GM19397 (cell line): ENCODE results near the gene DTL.
"Not testable (repeated sequence)": the region's sequence is repeated elsewhere in the genome, so short reads cannot be mapped to it uniquely, and the experiment has no call there.

Experiments
- ATAC-seq: cut with Tn5 transposase; IDR thresholded peaks from one replicate; pipeline ENCODE4 v1.9.1; 2021; ENCODE audit warnings: mild to moderate bottlenecking, moderate library complexity; ENCODE audit not compliant: unreplicated experiment

DTL gene, protein sequence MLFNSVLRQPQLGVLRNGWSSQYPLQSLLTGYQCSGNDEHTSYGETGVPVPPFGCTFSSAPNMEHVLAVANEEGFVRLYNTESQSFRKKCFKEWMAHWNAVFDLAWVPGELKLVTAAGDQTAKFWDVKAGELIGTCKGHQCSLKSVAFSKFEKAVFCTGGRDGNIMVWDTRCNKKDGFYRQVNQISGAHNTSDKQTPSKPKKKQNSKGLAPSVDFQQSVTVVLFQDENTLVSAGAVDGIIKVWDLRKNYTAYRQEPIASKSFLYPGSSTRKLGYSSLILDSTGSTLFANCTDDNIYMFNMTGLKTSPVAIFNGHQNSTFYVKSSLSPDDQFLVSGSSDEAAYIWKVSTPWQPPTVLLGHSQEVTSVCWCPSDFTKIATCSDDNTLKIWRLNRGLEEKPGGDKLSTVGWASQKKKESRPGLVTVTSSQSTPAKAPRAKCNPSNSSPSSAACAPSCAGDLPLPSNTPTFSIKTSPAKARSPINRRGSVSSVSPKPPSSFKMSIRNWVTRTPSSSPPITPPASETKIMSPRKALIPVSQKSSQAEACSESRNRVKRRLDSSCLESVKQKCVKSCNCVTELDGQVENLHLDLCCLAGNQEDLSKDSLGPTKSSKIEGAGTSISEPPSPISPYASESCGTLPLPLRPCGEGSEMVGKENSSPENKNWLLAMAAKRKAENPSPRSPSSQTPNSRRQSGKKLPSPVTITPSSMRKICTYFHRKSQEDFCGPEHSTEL

DNA sequence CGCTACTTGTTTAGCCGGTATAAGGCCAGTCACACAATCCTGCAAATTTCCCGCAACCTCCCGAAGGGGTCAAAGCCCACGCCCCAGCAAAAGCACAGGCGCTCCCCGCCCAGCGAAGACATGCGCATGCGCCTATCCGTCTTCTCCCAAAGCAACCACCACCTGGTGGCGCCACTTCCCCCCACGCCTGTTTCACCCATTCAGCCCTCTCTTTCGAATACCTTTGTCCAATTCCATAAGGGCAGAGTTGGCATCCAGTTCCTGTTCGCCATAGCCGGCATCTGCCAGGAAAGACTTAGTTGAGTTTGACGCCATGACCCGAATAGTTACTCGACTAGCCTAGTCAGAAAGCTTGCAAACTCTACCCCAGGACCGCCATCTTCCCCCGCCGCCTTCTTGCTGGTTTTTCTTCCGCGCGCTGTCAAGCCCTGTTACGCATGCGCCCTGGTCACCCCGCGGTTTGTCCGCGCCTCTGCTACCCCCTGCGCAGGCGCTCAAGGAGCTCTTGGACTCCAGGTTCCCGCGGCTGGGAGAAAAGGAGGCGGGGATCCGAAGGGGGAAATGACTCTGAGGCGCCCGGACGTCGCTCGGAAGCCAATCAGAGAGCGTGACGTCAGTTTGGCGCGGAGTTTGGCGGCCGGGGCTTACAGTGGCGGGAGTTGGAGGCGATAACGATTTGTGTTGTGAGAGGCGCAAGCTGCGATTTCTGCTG lies at the start of gene DTL, which contains the start of gene INTS7:
Gene DTL (plus strand): TSS at position 626 of the 712 bp plus-strand sequence. CDS start 143 bp downstream, outside the sequence.
Gene INTS7 (minus strand): TSS at position 435 of the 712 bp plus-strand sequence. CDS start 120 bp downstream, at position 315.
- ATAC-seq = peak; percentile 75

DNA sequence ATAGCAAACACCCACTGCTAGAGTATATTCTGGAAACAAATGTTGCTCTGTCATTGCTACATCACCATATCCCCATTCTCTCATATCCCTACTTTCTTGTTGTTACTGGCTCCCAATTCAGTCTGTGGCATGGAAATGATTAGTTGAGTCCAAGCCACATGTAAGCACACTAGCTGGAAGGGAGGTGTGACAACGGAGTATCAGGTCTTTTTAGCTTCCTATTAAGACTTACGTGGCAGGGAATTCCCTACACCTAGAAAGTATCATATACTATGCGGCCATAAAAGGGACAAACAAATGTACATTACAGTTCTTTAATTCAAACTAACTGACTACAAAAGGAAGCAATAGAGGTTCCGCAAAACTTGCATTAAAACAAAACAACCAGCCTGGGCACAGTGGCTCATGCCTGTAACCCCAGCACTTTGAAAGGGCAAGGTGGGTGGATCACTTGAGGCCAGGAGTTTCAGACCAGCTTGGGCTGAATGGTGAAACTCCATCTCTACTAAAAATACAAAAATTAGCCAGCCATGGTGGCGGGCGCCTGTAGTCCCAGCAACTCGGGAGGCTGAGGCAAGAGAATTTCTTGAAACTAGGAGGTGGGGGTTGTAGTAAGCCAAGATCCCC lies 48.8 kb upstream of the DTL start:
- ATAC-seq = no peak

DNA sequence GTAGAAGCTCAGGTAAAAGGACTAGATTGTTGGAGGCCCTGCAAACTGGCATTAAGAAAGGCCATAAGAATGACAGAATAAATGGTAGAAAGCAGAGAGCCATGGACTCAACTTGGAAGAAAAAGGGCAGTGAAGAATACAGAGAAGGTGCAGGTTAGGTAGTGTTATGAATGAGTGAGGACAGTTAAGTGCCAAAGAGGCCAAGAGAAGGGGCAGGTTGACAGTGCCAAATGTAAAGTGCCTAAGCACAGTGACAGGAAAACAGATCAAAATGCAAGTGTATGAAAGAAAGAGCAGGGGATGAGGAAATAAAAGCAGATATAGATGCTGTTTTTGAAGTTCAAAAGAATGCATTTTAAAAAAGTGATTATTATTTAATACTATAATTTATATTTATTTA lies 43.9 kb upstream of the DTL start:
- ATAC-seq = no peak

DNA sequence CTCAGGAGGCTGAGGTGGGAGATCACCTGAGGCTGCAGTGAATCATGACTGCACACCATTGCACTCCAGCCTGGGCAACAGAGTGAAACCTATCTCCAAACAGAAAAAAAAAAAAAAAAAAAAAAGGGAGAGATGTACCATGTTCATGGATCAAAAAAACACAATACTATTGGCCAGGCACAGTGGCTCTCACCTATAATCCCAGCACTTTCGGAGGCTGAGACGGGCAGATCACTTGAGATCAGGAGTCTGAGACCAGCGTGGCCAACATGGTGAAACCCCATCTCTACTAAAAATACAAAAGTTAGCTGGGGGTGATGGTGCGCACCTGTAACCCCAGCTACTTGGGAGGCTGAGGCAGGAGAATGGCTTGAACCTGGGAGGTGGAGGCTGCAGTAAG lies 38.1 kb upstream of the DTL start:
- not testable (repeated sequence) for ATAC-seq

DNA sequence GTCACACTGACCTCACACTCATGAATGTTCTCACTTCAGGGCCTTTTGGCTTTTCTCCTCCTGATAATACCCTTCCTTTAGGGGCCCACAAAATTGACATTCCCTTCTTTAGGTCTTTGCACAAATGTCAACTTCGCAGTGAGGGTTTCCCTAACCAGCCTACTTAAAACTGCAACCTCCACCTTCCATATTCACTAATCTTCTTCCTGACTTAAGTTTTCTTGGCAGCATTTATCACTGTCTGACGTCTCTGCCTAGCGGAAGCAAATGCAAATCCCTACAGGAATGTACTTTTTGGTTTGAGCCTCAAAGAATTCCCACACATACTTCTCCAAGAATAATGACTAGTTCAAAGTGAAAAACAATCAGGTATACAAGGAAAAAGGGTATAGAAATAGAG lies 33.0 kb upstream of the DTL start:
- ATAC-seq = no peak

DNA sequence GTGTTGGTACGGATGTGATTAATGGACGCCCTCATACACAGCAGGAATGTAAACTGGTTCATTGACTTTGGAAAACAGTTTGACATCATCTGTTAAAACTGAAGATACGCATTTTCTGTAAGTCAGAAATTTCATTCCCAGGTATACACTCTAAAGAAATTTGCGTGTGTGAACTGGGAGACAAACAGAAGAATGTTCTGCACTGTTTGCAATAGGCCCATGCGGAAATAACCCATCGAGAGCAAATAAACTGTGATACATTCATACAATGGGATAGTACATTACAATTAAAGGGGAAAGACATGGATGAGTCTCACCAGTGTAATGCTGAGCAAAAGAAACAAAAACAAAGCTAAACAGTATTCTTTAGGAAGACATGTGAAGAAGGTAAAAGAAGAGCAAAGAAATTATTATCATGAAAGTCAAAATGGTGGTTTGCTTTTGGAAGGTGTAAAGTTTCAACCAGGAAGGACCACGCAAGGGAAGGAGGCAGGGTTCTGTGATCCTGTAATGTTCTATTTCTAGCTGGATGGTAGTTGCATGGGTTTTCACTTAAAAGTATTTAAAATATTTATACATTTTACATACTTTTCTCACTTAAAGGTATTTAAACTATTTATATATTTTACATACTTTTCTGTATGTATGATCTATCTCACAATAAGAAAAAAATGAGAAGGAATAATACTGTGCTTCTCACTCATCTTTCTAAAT lies 30.5 kb upstream of the DTL start:
- no peak for ATAC-seq

DNA sequence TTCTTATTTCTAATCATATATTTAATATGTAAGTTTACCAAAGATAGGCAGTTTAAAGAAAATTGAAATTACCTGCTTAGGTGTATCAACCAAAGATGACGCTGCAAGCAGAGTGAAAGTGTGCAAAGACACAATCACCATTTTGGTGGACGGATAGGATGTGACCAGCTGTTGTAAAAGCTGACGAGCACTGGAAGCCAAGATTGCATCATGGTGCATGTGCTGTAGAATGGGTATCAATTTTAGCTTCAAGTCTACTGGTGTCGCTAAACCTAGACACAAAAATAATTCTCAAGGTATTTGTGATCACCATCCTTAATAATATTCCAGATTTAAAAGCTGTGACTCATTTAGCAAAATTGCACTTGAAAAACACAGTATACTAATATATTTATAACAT lies 28.4 kb upstream of the DTL start:
- no peak for ATAC-seq

DNA sequence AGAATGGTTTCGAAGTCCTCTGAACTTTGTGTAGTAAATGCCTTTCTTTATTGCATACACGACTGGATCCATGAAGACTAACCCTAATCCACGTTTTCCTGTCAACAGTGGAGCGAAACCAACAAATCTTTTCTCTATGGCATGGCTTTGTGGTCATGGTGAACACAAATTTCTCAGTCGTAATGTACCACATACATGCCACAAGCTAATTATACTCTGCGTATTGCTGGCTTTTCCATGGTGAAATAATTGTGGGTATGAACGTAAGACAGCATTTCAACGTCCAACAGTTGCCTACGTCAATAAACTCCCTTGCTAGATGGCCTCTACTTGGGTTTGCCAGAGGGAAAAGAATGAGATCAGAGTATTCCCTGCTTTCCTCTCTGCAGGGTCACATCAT lies 27.7 kb upstream of the DTL start:
- ATAC-seq = no peak

DNA sequence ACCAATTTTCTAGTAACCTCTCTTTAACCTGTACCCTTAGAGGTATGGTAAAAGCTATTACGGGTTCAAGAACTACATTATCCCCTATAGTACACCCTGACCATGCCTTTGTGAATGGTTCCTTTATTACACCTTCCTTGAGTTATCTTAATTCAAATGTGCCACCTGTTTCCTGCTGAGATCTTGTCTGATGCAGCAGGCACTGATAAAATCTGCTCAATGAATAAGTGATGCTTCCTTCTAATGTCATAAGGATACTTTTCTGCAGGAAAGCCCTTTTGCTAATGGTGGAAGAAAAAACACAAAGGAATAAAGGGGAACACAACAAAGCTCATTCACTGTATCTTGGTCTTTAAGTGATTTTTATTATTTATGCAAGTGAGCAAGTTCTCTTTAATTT lies 26.0 kb upstream of the DTL start:
- no peak for ATAC-seq

DNA sequence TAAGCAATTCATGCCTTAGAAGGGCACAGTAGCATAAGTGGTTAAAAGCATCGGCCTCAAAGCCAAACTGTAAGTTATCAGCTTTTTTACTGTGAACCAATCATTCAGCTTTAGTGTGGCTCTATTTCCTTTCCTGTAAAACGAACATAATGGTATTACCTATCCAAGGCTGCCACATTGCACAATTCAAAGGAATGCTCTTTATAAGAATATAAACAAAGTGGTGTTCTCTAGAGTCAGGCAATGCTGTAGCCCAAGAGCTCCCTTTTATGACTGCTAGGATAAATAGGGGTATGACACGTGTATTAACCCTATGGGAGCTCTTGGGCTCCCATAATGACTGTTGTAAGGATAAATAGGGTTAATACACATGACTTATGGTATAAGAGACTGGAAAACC lies 25.5 kb upstream of the DTL start:
- no peak for ATAC-seq

DNA sequence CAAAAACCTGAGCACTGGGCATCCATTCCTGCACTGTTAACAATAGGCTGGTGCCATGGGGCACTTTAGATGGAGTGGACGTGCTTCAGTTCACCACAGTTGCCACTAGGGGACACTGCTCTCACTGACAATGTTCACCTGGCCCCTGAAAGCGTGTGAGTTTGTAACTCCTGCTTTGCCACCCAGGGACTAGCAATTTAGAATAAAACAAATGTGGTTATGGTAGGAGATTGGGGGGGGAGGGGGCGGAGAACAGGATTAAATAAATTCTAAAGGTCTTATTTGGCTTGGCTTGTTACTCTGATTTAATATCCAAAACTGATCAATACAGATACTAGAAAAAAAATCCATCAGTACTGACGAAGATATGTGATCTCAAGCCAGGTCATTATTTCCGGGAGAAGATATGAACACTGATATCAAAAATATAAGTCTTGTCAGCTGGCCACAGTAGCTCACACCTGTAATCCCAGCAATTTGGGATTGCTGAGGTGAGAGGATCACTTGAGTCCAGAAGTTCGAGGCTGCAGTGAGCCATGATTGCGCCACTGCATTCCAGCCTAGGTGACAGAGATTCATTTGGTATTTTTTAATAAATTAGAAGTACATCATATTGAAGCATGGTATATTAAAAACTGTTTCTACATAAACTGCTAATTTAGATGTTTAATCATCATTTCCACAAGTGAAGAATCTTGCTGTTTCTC lies 23.4 kb upstream of the DTL start:
- ATAC-seq = peak; percentile 76

DNA sequence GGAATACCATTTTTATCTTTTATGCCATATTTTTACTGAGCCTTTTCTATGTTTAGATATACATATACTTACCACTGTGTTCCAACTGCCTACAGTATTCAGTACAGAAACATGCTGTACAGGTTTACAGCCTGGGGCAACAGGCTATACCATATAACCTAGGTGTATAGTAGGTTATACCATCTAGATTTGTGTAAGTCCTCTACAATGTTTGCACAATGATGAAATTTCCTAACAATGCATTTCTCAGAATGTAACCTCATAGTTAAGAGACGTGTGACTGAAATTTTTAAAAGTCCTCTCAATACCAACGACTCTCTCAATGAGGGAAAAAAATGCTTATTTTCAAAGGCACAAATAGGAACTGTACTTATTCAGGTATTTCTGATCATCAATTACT lies 21.9 kb upstream of the DTL start:
- ATAC-seq = no peak

DNA sequence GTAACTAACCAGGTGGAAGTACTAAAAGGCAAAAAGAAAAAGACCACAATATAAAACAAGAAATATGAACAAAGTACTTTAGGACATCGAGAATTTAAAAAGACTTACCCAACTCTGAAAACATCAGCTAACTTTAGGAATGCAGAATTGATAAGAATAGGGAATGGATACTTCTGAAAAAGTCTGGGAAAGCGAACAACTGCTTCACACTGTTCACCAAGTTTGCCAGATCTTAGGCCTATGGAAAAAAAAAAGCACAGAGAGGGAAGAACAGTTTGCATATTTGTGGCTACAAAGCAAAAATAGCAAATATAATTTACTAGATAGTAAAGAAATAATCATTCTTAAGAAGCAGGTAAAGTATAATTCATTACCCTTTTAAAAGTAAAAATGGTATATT lies 14.6 kb upstream of the DTL start:
- no peak for ATAC-seq

DNA sequence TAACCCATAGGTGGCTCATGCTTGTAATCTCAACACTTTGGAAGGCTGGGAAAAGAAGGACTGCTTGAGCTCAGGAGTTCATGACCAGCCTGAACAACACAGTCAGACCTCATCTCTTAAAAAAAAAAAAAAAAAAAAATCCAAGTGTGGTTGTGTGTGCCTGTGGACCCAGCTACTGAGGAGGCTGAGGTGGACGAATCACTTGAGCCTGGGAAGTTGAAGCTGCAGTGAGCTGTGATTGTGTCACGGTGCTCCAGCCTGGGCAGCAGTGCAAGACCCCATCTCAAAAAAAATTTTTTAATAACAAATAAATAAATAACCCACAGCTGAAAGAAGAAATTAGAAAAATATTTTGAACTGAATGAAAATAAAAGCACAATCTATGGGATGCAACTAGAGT lies 14.0 kb upstream of the DTL start:
- no peak for ATAC-seq

DNA sequence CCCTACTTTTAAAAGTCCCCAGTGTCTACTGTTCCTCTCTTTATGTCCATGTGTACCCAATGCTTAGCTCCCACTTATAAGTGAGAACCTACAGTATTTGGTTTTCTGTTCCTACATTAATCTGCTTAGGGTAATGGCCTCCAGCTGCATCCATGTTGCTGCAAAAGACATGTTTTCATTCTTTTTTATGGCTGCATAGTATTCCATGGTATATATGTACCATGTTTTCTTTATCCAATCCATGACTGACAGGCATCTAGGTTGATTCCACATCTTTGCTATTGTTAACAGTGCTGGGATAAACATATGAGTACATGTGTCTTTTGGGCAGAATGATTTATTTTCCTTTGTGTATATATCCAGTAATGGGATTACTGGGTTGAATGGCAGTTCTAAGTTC lies 12.6 kb upstream of the DTL start:
- not testable (repeated sequence) for ATAC-seq

DNA sequence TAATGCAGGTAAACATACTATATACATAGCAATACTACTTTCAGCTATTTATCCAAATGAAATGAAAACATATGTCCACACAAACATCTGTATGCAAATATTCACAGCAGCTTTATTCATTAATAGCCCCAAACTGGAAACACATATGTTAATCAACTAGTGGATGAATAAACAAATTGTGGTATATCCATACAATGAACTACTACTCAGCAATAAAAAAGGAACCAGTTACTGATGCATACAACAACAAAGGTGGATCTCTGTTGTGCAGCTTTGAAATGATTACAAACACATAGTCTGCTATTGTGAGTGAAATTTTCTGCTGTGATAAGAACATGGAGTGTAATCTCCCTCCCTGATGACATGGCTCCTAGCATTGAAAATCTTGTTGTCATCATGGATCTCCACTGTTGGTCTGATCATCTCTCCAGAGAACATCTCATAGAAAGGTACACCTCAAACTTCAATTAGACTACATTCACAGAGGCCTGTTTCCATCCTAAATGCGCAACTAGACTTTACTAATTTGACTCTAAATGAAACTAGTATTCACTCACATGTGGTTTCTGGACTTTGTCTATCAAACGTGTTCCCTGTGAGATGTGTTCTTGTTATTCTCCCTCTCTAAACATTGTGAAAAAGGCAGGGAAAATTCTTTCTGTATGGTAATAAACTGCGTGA lies 10.9 kb upstream of the DTL start:
- ATAC-seq = no peak

DNA sequence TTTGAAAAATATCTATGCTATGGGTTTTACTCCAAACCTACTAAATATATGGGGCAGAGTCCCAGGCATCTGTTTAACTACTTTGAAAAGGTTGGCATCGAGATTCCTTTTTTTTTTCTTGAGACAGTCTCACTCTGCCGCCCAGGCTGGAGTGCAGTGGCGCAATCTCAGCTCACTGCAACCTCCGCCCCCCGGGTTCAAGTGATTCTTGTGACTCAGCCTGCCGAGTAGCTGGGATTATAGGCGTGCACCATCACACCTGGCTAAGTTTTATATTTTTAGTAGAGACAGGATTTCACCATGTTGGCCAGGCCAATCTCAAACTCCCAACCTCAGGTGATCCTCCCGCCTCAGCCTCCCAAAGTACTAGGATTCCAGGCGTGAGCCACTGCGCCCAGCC lies 7.8 kb upstream of the DTL start:
- ATAC-seq = not testable (repeated sequence)

DNA sequence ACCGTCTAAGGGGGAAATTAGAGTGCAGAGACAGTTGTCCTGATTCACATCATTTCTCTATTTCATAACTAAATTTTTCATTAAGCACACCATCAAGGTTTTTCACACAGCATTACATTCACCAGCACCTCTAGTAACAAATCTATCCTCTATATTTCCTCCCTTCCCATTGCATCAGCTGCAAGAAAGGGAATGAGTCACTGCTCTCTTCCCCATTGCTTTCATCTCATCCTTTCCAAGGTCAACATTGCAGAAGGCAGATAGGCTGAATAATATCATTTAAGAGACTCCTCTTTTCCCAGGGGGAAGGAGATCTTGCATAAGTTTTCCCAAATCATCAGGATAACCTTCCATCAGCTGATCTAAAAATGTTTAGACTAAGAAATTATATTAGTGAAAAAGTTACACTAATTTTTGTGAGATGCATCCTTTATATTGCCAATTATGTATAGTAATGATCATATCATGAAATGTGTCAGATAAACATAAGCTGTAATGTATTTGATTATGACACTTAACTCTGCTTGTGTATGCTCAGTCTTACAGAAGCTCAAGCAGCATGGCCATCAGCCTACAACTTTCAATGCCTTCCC lies 4.5 kb upstream of the DTL start:
- no peak for ATAC-seq
